ENCODE measurements around the gene ELF1. TPM values are rescaled to one million over a fixed set of nuclear protein-coding genes. Genes with fewer than 3 reads are reported as not detected.
A peak's percentile ranks its signal among the peaks of the same experiment; 100 is the strongest.

Gene ELF1
- total RNA-seq, 1 experiment from 2014 or later, result 18.7 TPM

DNA sequence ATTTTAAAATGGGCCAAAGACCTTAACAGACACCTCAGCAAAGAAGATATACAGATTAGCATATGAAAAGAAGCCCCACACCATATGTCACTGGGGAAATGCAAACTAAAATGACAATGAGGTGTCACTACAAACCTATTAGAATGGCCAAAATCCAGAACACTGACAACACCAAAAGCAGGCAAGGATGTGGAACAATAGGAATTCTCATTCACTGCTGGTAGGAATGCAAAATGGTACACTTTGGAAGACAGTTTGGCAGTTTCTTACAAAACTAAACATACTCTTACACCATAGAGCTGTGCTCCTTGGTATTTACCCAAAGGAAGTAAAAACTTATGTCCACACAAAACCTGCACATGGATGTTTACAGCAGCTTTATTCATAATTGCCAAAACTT lies 23.1 kb downstream of the ELF1 start (continued):
- TF ChIP-seq, protein P1, sequence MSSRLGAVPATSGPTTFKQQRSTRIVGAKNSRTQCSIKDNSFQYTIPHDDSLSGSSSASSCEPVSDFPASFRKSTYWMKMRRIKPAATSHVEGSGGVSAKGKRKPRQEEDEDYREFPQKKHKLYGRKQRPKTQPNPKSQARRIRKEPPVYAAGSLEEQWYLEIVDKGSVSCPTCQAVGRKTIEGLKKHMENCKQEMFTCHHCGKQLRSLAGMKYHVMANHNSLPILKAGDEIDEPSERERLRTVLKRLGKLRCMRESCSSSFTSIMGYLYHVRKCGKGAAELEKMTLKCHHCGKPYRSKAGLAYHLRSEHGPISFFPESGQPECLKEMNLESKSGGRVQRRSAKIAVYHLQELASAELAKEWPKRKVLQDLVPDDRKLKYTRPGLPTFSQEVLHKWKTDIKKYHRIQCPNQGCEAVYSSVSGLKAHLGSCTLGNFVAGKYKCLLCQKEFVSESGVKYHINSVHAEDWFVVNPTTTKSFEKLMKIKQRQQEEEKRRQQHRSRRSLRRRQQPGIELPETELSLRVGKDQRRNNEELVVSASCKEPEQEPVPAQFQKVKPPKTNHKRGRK (CRISPR knock-in tag; IDR thresholded peaks at IDR 0.05; ENCODE audit: borderline replicate concordance), result no peak
- no peak for TF ChIP-seq FOXK1 (CRISPR knock-in tag; IDR thresholded peaks at IDR 0.05)

DNA sequence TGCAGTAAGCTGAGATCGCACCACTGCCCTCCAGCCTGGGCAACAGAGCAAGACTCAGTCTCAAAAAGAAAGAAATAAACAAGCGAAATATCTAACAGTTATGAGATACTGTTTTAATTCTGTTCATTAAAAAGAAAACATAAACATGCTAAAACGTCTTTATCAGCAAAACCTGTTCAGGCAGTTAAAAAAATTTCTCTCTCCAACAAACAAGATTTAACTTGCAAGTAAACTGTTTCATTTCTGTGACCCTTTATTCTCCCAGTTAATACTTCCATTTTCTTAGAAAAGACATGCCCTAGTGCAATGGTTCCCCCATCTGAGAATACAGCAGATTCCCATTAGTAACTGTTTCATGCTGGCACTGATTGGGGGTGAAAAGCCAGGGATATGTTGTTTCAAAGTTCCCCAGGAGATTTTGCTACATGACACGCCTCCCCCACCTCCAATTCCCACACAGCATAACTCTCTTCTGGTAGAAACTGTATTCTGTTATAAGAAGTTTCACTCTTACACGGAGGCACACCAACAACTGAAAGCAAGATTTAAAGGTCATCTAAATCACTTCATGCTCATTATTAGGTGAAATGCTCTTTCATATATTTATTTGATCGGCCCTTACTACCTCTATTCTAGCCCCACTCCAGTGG lies 24.4 kb downstream of the ELF1 start:
- Mint-ChIP-seq H3K4me3 (no peak overlapping the region), H3K4me1 (peaks cover 35% of the 10 kb centered on the region), H3K27ac (peak overlapping the region; percentile 86), H3K27me3 (ENCODE audit: low read depth) (no peaks in the 10 kb centered on the region), H3K36me3 (peaks cover 4% of the 10 kb centered on the region; the same call in 1 of the 2 replicates), H3K9me3 (peaks cover 4% of the 10 kb centered on the region; the same call in 1 of the 2 replicates)
- CTCF ChIA-PET, result interaction anchor here (0.5 kb wide), 1 partner anchor 173 kb away, joined by 3 read pairs; no protein-coding TSS in a partner anchor
- TF ChIP-seq TP53 (CRISPR knock-in tag; IDR thresholded peaks at IDR 0.05), result no peak
- no peak for TF ChIP-seq ZBTB21 (CRISPR knock-in tag; IDR thresholded peaks at IDR 0.05; ENCODE audit: borderline replicate concordance)
- TF ChIP-seq JAZF1 (CRISPR knock-in tag; IDR thresholded peaks at IDR 0.05), result no peak
- no peak for TF ChIP-seq STAT6 (CRISPR knock-in tag; conservative IDR thresholded peaks at IDR 0.05; ENCODE audit: low read depth)
- no peak for TF ChIP-seq ZNF317 (CRISPR knock-in tag; IDR thresholded peaks at IDR 0.05; ENCODE audit: borderline replicate concordance, low read depth)
- TF ChIP-seq KAT7 (CRISPR knock-in tag; IDR thresholded peaks at IDR 0.05; ENCODE audit: borderline replicate concordance), result no peak
- no peak for TF ChIP-seq ZNF416 (CRISPR knock-in tag; IDR thresholded peaks at IDR 0.05)
- no peak for TF ChIP-seq GRHL2 (CRISPR knock-in tag; IDR thresholded peaks at IDR 0.05; ENCODE audit: insufficient replicate concordance, severe bottlenecking)
- POLR2A ChIA-PET, result no interaction called here
- DNase-seq (ENCODE audit: low spot score) (no peak), ATAC-seq (no peak)

GRCh38 chr13:40993987-40994386 lies 25.1 kb downstream of the ELF1 start:
- peaks cover 4% of the 10 kb centered on the region; the same call in 1 of the 2 replicates for H3K9me3 Mint-ChIP-seq
- H3K4me1 Mint-ChIP-seq, result peaks cover 35% of the 10 kb centered on the region
- H3K4me3 Mint-ChIP-seq, result no peak overlapping the region
- DNase-seq (ENCODE audit: low spot score), result no peak
- no peaks in the 10 kb centered on the region for H3K27me3 Mint-ChIP-seq (ENCODE audit: low read depth)
- TF ChIP-seq TCF7 (CRISPR knock-in tag; IDR thresholded peaks at IDR 0.05; ENCODE audit: low read depth), result no peak
- TF ChIP-seq CBFB (CRISPR knock-in tag; IDR thresholded peaks at IDR 0.05; ENCODE audit: low read depth), result no peak
- no peak for TF ChIP-seq MXD4 (CRISPR knock-in tag; IDR thresholded peaks at IDR 0.05; ENCODE audit: borderline replicate concordance)
- no peak for TF ChIP-seq ERG (CRISPR knock-in tag; IDR thresholded peaks at IDR 0.05)
- no peak for TF ChIP-seq MYBL2 (CRISPR knock-in tag; IDR thresholded peaks at IDR 0.05)
- no peak for TF ChIP-seq FOXJ3 (CRISPR knock-in tag; IDR thresholded peaks at IDR 0.05; ENCODE audit: borderline replicate concordance)
- no peak for TF ChIP-seq ZNF232 (CRISPR knock-in tag; IDR thresholded peaks at IDR 0.05)
- no peak for TF ChIP-seq ZNF423 (CRISPR knock-in tag; IDR thresholded peaks at IDR 0.05)
- no peak for TF ChIP-seq STAT6 (CRISPR knock-in tag; conservative IDR thresholded peaks at IDR 0.05; ENCODE audit: low read depth)
- no peak for TF ChIP-seq CTCF (IDR thresholded peaks at IDR 0.05)
- ATAC-seq, result peak; percentile 90
- peaks cover 4% of the 10 kb centered on the region; the same call in 1 of the 2 replicates for H3K36me3 Mint-ChIP-seq
- peak overlapping the region; percentile 88 for H3K27ac Mint-ChIP-seq
- POLR2A ChIA-PET, result no interaction called here
- CTCF ChIA-PET, result interaction anchor here (1.5 kb wide), 1 partner anchor 61 kb away, joined by 4 read pairs; no protein-coding TSS in a partner anchor

Data from WTC11 (cell line).